ENCODE data around the gene STT3B.
A peak's percentile ranks its signal among the peaks of the same experiment; 100 is the strongest.

The STT3B gene

GRCh38 chr3:31522152-31522551 is 10.6 kb upstream of the STT3B start:
- Histone ChIP-seq H3K4me3 (replicated peaks; ENCODE audit: low read depth, low read length) (no peak overlapping the region), H3K27me3 (replicated peaks; ENCODE audit: control insufficient read depth, insufficient read depth, low read length) (no peaks in the 10 kb centered on the region), H3K36me3 (ENCODE audit: control insufficient read depth, insufficient read depth, low read length) (no peaks in the 10 kb centered on the region)
- TF ChIP-seq CTCF (IDR thresholded peaks at IDR 0.05; ENCODE audit: insufficient read depth, low read length, poor library complexity, severe bottlenecking): no peak
- peak; percentile 21 for DNase-seq (ENCODE audit: extremely low read depth, insufficient read length)

- H3K36me3 ChIP-seq (ENCODE audit: control insufficient read depth, insufficient read depth, low read length): no peaks in the 10 kb centered on the region
- TF ChIP-seq CTCF (IDR thresholded peaks at IDR 0.05; ENCODE audit: insufficient read depth, low read length, poor library complexity, severe bottlenecking): no peak
- no peaks in the 10 kb centered on the region for H3K27me3 ChIP-seq (replicated peaks; ENCODE audit: control insufficient read depth, insufficient read depth, low read length)
- no peak overlapping the region for H3K4me3 ChIP-seq (replicated peaks; ENCODE audit: low read depth, low read length)
- DNase-seq (ENCODE audit: extremely low read depth, insufficient read length): no peak
Measured at GRCh38 chr3:31523543-31523942, 9.2 kb upstream of the STT3B start.

GRCh38 chr3:31525532-31525931 is 7.2 kb upstream of the STT3B start:
- DNase-seq (ENCODE audit: extremely low read depth, insufficient read length): no peak
- no peak overlapping the region for H3K4me3 ChIP-seq (replicated peaks; ENCODE audit: low read depth, low read length)
- H3K27me3 ChIP-seq (replicated peaks; ENCODE audit: control insufficient read depth, insufficient read depth, low read length): no peaks in the 10 kb centered on the region
- no peak for TF ChIP-seq CTCF (IDR thresholded peaks at IDR 0.05; ENCODE audit: insufficient read depth, low read length, poor library complexity, severe bottlenecking)
- no peaks in the 10 kb centered on the region for H3K36me3 ChIP-seq (ENCODE audit: control insufficient read depth, insufficient read depth, low read length)

- Histone ChIP-seq H3K27me3 (replicated peaks; ENCODE audit: control insufficient read depth, insufficient read depth, low read length) (no peaks in the 10 kb centered on the region), H3K36me3 (ENCODE audit: control insufficient read depth, insufficient read depth, low read length) (no peaks in the 10 kb centered on the region), H3K4me3 (replicated peaks; ENCODE audit: low read depth, low read length) (no peak overlapping the region)
- DNase-seq (ENCODE audit: extremely low read depth, insufficient read length): no peak
- no peak for TF ChIP-seq CTCF (IDR thresholded peaks at IDR 0.05; ENCODE audit: insufficient read depth, low read length, poor library complexity, severe bottlenecking)
Measured at GRCh38 chr3:31529421-31529820, 3.3 kb upstream of the STT3B start.

GRCh38 chr3:31530039-31530959 is 2.4 kb upstream of the STT3B start:
- Histone ChIP-seq H3K27me3 (replicated peaks; ENCODE audit: control insufficient read depth, insufficient read depth, low read length) (no peaks in the 10 kb centered on the region), H3K4me3 (replicated peaks; ENCODE audit: low read depth, low read length) (no peak overlapping the region), H3K36me3 (ENCODE audit: control insufficient read depth, insufficient read depth, low read length) (no peaks in the 10 kb centered on the region)
- TF ChIP-seq CTCF (IDR thresholded peaks at IDR 0.05; ENCODE audit: insufficient read depth, low read length, poor library complexity, severe bottlenecking): no peak
- no peak for DNase-seq (ENCODE audit: extremely low read depth, insufficient read length)

All from GM06990 (cell line).